Lung (tissue), 12 donors: ENCODE results near the gene AGBL3. TPM values are rescaled to one million over a fixed set of nuclear protein-coding genes. Genes with fewer than 3 reads are reported as not detected.

ENCODE experiments used
- ATAC-seq: fragments of 200-7000 bp; cut with Tn5 transposase; one replicate; pipeline ENCODE4 v1.9.1; 2020; ENCODE audit warnings: moderate number of reproducible peaks; ENCODE audit not compliant: insufficient read depth, low FRiP score
- DNase-seq, 3 donors: peaks; one replicate each; pipeline ENCODE4 v3.0.0-alpha.2; 2013 to 2017
- H3K27ac ChIP-seq, 2 donors: one replicate each; pipeline ENCODE4 v1.5.1; 2013; ENCODE audit warnings: mild to moderate bottlenecking in 2 of 2, moderate library complexity in 2 of 2, control low read depth in 1 of 2, inconsistent platforms in 1 of 2, low read depth in 1 of 2, low read length in 1 of 2
- H3K27me3 ChIP-seq, 3 donors: one replicate each; pipeline ENCODE4 v1.5.1; 2013; ENCODE audit warnings: low read length in 2 of 3; ENCODE audit not compliant: control insufficient read depth in 3 of 3, insufficient read depth in 3 of 3
- H3K36me3 ChIP-seq, 4 donors: one replicate each; pipeline ENCODE4 v1.5.1; 2013; ENCODE audit warnings: low read length in 4 of 4, mild to moderate bottlenecking in 1 of 4, moderate library complexity in 1 of 4; ENCODE audit not compliant: control insufficient read depth in 4 of 4, insufficient read depth in 4 of 4
- H3K4me1 ChIP-seq, 5 donors: one replicate each; pipeline ENCODE4 v1.5.1; 2013; ENCODE audit warnings: low read length in 5 of 5, mild to moderate bottlenecking in 2 of 5, moderate library complexity in 1 of 5; ENCODE audit not compliant: control insufficient read depth in 5 of 5, insufficient read depth in 5 of 5
- H3K4me3 ChIP-seq: one replicate; pipeline ENCODE4 v1.5.1; 2013; ENCODE audit warnings: mild to moderate bottlenecking, control low read depth, moderate library complexity
- H3K9ac ChIP-seq, 2 donors: one replicate each; pipeline ENCODE4 v1.5.1; 2013; ENCODE audit warnings: low read length in 2 of 2, control low read depth in 1 of 2; ENCODE audit not compliant: insufficient read depth in 1 of 2
- H3K9me3 ChIP-seq, 4 donors: one replicate each; pipeline ENCODE4 v1.5.1; 2013; ENCODE audit warnings: low read length in 3 of 4, mild to moderate bottlenecking in 1 of 4, moderate library complexity in 1 of 4; ENCODE audit not compliant: control insufficient read depth in 4 of 4, insufficient read depth in 3 of 4
- CTCF ChIP-seq: IDR thresholded peaks from 2 replicates; pipeline ENCODE4 v1.5.1; 2012; ENCODE audit warnings: mild to moderate bottlenecking; ENCODE audit errors: control extremely low read depth, extremely low read depth
- WGBS, 2 donors: extraction: QIAGEN DNeasy Blood & Tissue Kit; methylation state at CpG; one replicate each; pipeline ENCODE4 v1.1.7; 2013; 5-methylcytosine and 5-hydroxymethylcytosine counted together
- polyA plus RNA-seq, 2 donors: library from polyadenylated mRNA; stranded (reverse); fragments of 200-250 nt; gene quantifications; one replicate each; pipeline ENCODE4 v1.2.1, GENCODE V29; 2013
- total RNA-seq, 2 donors: library from RNA; depleted of rRNA in 1 of 2; stranded (reverse); fragments of >200 nt in 1 of 2; gene quantifications; one replicate each; pipeline ENCODE4 v1.2.1, GENCODE V29; 2014 to 2021
- donor health status: control.
- donor health status: control.
- donor health status: Bipolar disorder and iron deficiency.
- donor health status: healthy.
- donor health status: DM: yes; HTN: yes; CAD: no.

AGBL3 gene
- total and polyA plus RNA-seq, 4 donors = 1.3 to 5.2 (median 2.8) TPM

- no peaks in the 10 kb centered on the region for H3K27me3 ChIP-seq
- peaks cover 0 to 11% (median 0%) of the 10 kb centered on the region in 5 donors for H3K4me1 ChIP-seq
- H3K4me3 ChIP-seq = peak overlapping the region; percentile 89
- TF ChIP-seq CTCF = no peak
- 43 to 52% methylated on average over 8 of the region's 8 CpGs for WGBS, 2 donors
- peak overlapping the region; percentile 88 to 95 for H3K27ac ChIP-seq
- no peak for ATAC-seq
- H3K9ac ChIP-seq = peak overlapping the region; percentile 44 to 93
- no peak for DNase-seq
- no peaks in the 10 kb centered on the region for H3K9me3 ChIP-seq
- H3K36me3 ChIP-seq = peaks cover 0 to 2% (median 0%) of the 10 kb centered on the region in 4 donors
These were observed 380 bp upstream of the AGBL3 start for GRCh38 chr7:134985894-134986362.

GRCh38 chr7:134988161-134988560 lies 1.9 kb downstream of the AGBL3 start:
- Histone ChIP-seq H3K9ac (no peak overlapping the region), H3K4me3 (no peak overlapping the region), H3K9me3 (no peaks in the 10 kb centered on the region), H3K27ac (no peak overlapping the region), H3K27me3 (no peaks in the 10 kb centered on the region), H3K4me1 (peaks cover 0 to 17% (median 0%) of the 10 kb centered on the region in 5 donors), H3K36me3 (peaks cover 0 to 2% (median 0%) of the 10 kb centered on the region in 4 donors)
- ATAC-seq (no peak), DNase-seq (no peak)
- no peak for TF ChIP-seq CTCF
- 76 to 91% methylated on average over 5 of the region's 5 CpGs for WGBS, 2 donors

- WGBS, 2 donors = 53 to 80% methylated on average over 2 of the region's 2 CpGs
- H3K36me3 ChIP-seq = peaks cover 4 to 11% (median 7%) of the 10 kb centered on the region in 4 donors
- no peak overlapping the region for H3K4me3 ChIP-seq
- H3K9ac ChIP-seq = no peak overlapping the region
- no peak for ATAC-seq
- H3K9me3 ChIP-seq = no peaks in the 10 kb centered on the region
- no peak overlapping the region for H3K27ac ChIP-seq
- peak; percentile 13 to 42 (median 14) for DNase-seq
- H3K27me3 ChIP-seq = no peaks in the 10 kb centered on the region
- no peak for TF ChIP-seq CTCF
- H3K4me1 ChIP-seq = peaks cover 0 to 29% (median 0%) of the 10 kb centered on the region in 5 donors
These were observed 5.4 kb downstream of the AGBL3 start for GRCh38 chr7:134991469-134992339.
